Keratinocyte (primary cell): ENCODE results near the gene PTPRN2. TPM values are rescaled to one million over a fixed set of nuclear protein-coding genes. Genes with fewer than 3 reads are reported as not detected.

Source experiments
- DNase-seq: peaks from one replicate; pipeline ENCODE4 v3.0.0-alpha.2; 2011; ENCODE audit warnings: low read depth, missing footprints, low spot score
- FAIRE-seq: peaks from 2 replicates; lab custom pipeline; 2011; peaks lifted over from hg19 to GRCh38; lab: Jason Lieb, UNC
- H2AFZ ChIP-seq: 2 replicates; pipeline ENCODE4 v1.6.0; 2012; ENCODE audit warnings: low read length, control low read depth, inconsistent platforms; ENCODE audit not compliant: control insufficient read depth
- H3K27ac ChIP-seq: 2 replicates; pipeline ENCODE4 v1.5.1; 2011; ENCODE audit warnings: low read length; ENCODE audit not compliant: control insufficient read depth, insufficient read depth
- H3K27me3 ChIP-seq: 3 replicates; pipeline ENCODE4 v1.6.0; 2011; ENCODE audit warnings: low read length; ENCODE audit not compliant: control insufficient read depth, insufficient read depth; ENCODE audit errors: extremely low read depth
- H3K36me3 ChIP-seq, 2 experiments: 2 replicates in 1 of 2; 3 replicates in 1 of 2; pipeline ENCODE4 v1.5.1; 2011; ENCODE audit warnings: low read length in 2 of 2, mild to moderate bottlenecking in 1 of 2; ENCODE audit not compliant: control insufficient read depth in 2 of 2, insufficient read depth in 2 of 2; ENCODE audit errors: extremely low read depth in 1 of 2
- H3K4me1 ChIP-seq: 3 replicates; pipeline ENCODE4 v1.5.1; 2011; ENCODE audit warnings: low read length; ENCODE audit not compliant: control insufficient read depth, insufficient read depth; ENCODE audit errors: extremely low read depth
- H3K4me2 ChIP-seq: 3 replicates; pipeline ENCODE4 v1.6.0; 2011; ENCODE audit warnings: low read depth, low read length; ENCODE audit not compliant: control insufficient read depth, insufficient read depth; ENCODE audit errors: extremely low read depth
- H3K4me3 ChIP-seq, 3 experiments: fragments of 200-600 bp in 1 of 3; sonication (generic) in 1 of 3; 2 replicates in 2 of 3; 3 replicates in 1 of 3; pipeline ENCODE4 v1.5.1; 2011 to 2016; ENCODE audit warnings: low read length in 3 of 3, mild to moderate bottlenecking in 3 of 3, control low read depth in 2 of 3, inconsistent platforms in 1 of 3, low read depth in 1 of 3, mixed read lengths in 1 of 3, mixed run types in 1 of 3, moderate library complexity in 1 of 3; ENCODE audit not compliant: control insufficient read depth in 2 of 3, insufficient read depth in 2 of 3; ENCODE audit errors: extremely low read depth in 1 of 3
- H3K79me2 ChIP-seq: 2 replicates; pipeline ENCODE4 v1.6.0; 2012; ENCODE audit warnings: low read length; ENCODE audit not compliant: control insufficient read depth, insufficient read depth
- H3K9ac ChIP-seq: 3 replicates; pipeline ENCODE4 v1.6.0; 2011; ENCODE audit warnings: low read length; ENCODE audit not compliant: control insufficient read depth, insufficient read depth; ENCODE audit errors: extremely low read depth
- H3K9me1 ChIP-seq: 3 replicates; pipeline ENCODE4 v1.6.0; 2011; ENCODE audit warnings: low read length; ENCODE audit not compliant: control insufficient read depth, insufficient read depth; ENCODE audit errors: extremely low read depth
- H3K9me3 ChIP-seq: 2 replicates; pipeline ENCODE4 v1.5.1; 2012; ENCODE audit warnings: low read depth, low read length; ENCODE audit not compliant: control insufficient read depth
- H4K20me1 ChIP-seq: 3 replicates; pipeline ENCODE4 v1.6.0; 2011; ENCODE audit warnings: low read length; ENCODE audit not compliant: control insufficient read depth, insufficient read depth; ENCODE audit errors: extremely low read depth
- EZH2 ChIP-seq: IDR thresholded peaks from one replicate; pipeline ENCODE4 v1.6.1; 2012; ENCODE audit warnings: inconsistent platforms, mild to moderate bottlenecking, low read length, moderate library complexity
- dilution Hi-C: fragments of 300-500 bp; cut with MboI; formaldehyde crosslinking; loops from one replicate; pipeline ENCODE4 v1.7.0; 2020; ENCODE audit warnings: low sequenced_read_pairs; ENCODE audit not compliant: extremely low pct_ligation_motif_present
- polyA plus RNA-seq, 5 experiments: library from polyadenylated mRNA; depleted of rRNA in 3 of 5; stranded (reverse) in 3 of 5; stranded (forward) in 1 of 5; unstranded in 1 of 5; fragments of >200 nt; gene quantifications; 1 replicate in 1 of 5; 2 replicates in 3 of 5; 3 replicates in 1 of 5; pipeline versions ENCODE4 v1.2.1 to v1.2.3, GENCODE V29; 2011 to 2012; ENCODE audit warnings: missing spikeins in 2 of 5, low read depth in 1 of 5, low replicate concordance in 1 of 5
- TF ChIP-seq, protein P1 (sequence below), 3 experiments: IDR thresholded peaks in 1 of 3; conservative IDR thresholded peaks in 1 of 3; optimal IDR thresholded peaks in 1 of 3; 2 replicates in 2 of 3; 3 replicates in 1 of 3; pipeline versions ENCODE3 to v1.5.1; 2011; ENCODE audit warnings: low read length in 3 of 3, mild to moderate bottlenecking in 3 of 3, moderate library complexity in 2 of 3, control low read depth in 1 of 3, inconsistent platforms in 1 of 3; ENCODE audit not compliant: insufficient read depth in 2 of 3; ENCODE audit errors: extremely low read depth in 1 of 3

The PTPRN2 gene
- polyA plus RNA-seq, 1 donor (not counting 4 experiments of a cell fraction or from before 2014, with no cell fraction given): not detected

- Histone ChIP-seq H3K4me1 (no peaks in the 10 kb centered on the region), H4K20me1 (no peaks in the 10 kb centered on the region), H3K36me3 (no peaks in the 10 kb centered on the region), H3K9ac (no peak overlapping the region), H3K4me2 (no peak overlapping the region), H3K4me3 (no peak overlapping the region), H3K27ac (no peak overlapping the region), H3K79me2 (no peaks in the 10 kb centered on the region), H2AFZ (no peak overlapping the region), H3K9me1 (no peaks in the 10 kb centered on the region), H3K27me3 (no peaks in the 10 kb centered on the region), H3K9me3 (peaks cover 32% of the 10 kb centered on the region)
- FAIRE-seq (no peak), DNase-seq (no peak)
- no peak for TF ChIP-seq EZH2
- TF ChIP-seq, protein P1, sequence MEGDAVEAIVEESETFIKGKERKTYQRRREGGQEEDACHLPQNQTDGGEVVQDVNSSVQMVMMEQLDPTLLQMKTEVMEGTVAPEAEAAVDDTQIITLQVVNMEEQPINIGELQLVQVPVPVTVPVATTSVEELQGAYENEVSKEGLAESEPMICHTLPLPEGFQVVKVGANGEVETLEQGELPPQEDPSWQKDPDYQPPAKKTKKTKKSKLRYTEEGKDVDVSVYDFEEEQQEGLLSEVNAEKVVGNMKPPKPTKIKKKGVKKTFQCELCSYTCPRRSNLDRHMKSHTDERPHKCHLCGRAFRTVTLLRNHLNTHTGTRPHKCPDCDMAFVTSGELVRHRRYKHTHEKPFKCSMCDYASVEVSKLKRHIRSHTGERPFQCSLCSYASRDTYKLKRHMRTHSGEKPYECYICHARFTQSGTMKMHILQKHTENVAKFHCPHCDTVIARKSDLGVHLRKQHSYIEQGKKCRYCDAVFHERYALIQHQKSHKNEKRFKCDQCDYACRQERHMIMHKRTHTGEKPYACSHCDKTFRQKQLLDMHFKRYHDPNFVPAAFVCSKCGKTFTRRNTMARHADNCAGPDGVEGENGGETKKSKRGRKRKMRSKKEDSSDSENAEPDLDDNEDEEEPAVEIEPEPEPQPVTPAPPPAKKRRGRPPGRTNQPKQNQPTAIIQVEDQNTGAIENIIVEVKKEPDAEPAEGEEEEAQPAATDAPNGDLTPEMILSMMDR (optimal IDR thresholded peaks at IDR 0.05 in 1 of 3, IDR thresholded peaks at IDR 0.05 in 1 of 3, conservative IDR thresholded peaks at IDR 0.05 in 1 of 3; ENCODE audit: extremely low read depth in 1 of 3, insufficient read depth in 2 of 3, low read length in 3 of 3): no peak
- dilution Hi-C loops: no loop called here
Measured at GRCh38 chr7:158264881-158265742, 322.5 kb downstream of the PTPRN2 start.

GRCh38 chr7:158263964-158264748, 323.5 kb downstream of the PTPRN2 start:
- no peaks in the 10 kb centered on the region for H3K27me3 ChIP-seq
- H4K20me1 ChIP-seq: no peaks in the 10 kb centered on the region
- no peaks in the 10 kb centered on the region for H3K4me1 ChIP-seq
- H3K4me3 ChIP-seq: no peak overlapping the region
- TF ChIP-seq, protein P1 (optimal IDR thresholded peaks at IDR 0.05 in 1 of 3, IDR thresholded peaks at IDR 0.05 in 1 of 3, conservative IDR thresholded peaks at IDR 0.05 in 1 of 3; ENCODE audit: extremely low read depth in 1 of 3, insufficient read depth in 2 of 3, low read length in 3 of 3): no peak
- TF ChIP-seq EZH2: no peak
- H3K79me2 ChIP-seq: no peaks in the 10 kb centered on the region
- no peaks in the 10 kb centered on the region for H3K36me3 ChIP-seq
- H3K27ac ChIP-seq: no peak overlapping the region
- H3K9me3 ChIP-seq: peaks cover 37% of the 10 kb centered on the region
- no peak overlapping the region for H2AFZ ChIP-seq
- DNase-seq: no peak
- H3K9ac ChIP-seq: no peak overlapping the region
- dilution Hi-C loops: no loop called here
- H3K9me1 ChIP-seq: no peaks in the 10 kb centered on the region
- no peak for FAIRE-seq
- H3K4me2 ChIP-seq: no peak overlapping the region
